NB4 (cell line): ENCODE measurements around the gene SH3BGRL3.
"Not testable (repeated sequence)": the region's sequence is repeated elsewhere in the genome, so short reads cannot be mapped to it uniquely, and the experiment has no call there.

Experiments
- DNase-seq: peaks from one replicate; pipeline ENCODE4 v3.0.0; 2010; ENCODE audit warnings: low read depth
- H3K4me3 ChIP-seq: one replicate; pipeline ENCODE4 v1.5.1; 2011; ENCODE audit warnings: mild to moderate bottlenecking, low read depth, low read length, moderate library complexity
- CTCF ChIP-seq: IDR thresholded peaks from one replicate; pipeline ENCODE4 v1.5.1; 2012; ENCODE audit warnings: low read depth, low read length
- MYC ChIP-seq: IDR thresholded peaks from 2 replicates; pipeline ENCODE4 v1.6.1; 2011; ENCODE audit warnings: low read depth, low read length
- POLR2A ChIP-seq: IDR thresholded peaks from 2 replicates; pipeline ENCODE4 v1.6.1; 2011; ENCODE audit warnings: mild to moderate bottlenecking; ENCODE audit not compliant: insufficient read length; ENCODE audit errors: extremely low read depth
- TF ChIP-seq, protein P1 (sequence below): IDR thresholded peaks from 2 replicates; pipeline ENCODE4 v1.6.1; 2011; ENCODE audit warnings: low read depth, low read length

Gene SH3BGRL3

DNA sequence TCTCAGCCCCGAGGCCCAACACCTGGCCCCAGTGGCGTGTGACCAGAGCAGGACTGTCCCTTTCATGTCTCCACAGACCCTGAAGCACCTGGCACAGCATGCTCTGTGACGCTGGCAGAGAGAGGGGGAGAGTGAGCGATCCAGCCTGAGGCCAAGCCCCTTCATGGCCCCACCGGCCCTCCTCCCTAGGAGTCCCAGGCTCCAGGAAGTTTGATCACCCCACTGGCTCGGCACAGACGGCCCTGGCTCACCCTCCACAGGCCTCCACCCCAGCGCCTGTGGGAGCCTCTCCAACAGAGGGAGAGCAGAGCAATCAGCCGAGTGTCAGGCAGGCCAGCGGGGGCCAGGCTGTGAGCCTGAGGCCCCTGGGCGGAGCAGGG, 11.0 kb downstream of the SH3BGRL3 start:
- DNase-seq = no peak
- TF ChIP-seq, protein P1, sequence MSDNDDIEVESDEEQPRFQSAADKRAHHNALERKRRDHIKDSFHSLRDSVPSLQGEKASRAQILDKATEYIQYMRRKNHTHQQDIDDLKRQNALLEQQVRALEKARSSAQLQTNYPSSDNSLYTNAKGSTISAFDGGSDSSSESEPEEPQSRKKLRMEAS = no peak
- TF ChIP-seq MYC (no peak), POLR2A (no peak), CTCF (no peak)
- H3K4me3 ChIP-seq = no peak overlapping the region

DNA sequence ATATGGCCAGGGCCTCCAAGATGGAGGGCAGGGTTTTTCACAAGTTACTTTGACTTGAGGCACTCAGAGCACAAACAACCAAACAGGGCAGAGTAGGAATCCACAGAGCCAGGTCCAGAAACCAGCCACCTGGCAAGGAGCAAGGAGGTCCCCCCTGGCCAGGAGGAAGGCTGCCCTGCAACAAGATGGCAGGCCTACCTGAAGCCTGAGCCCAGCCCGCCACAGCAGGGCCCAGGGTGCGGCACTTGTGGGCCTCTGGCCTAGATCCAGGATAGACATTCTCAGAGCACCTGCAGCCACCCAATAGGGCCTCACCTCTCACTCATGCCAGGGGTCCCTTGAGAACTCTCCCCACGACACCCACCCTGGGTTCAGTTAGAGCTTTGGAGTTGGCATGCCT, 11.5 kb downstream of the SH3BGRL3 start:
- TF ChIP-seq CTCF (no peak), POLR2A (no peak), MYC (no peak)
- TF ChIP-seq, protein P1 = no peak
- DNase-seq = no peak
- H3K4me3 ChIP-seq = no peak overlapping the region

DNA sequence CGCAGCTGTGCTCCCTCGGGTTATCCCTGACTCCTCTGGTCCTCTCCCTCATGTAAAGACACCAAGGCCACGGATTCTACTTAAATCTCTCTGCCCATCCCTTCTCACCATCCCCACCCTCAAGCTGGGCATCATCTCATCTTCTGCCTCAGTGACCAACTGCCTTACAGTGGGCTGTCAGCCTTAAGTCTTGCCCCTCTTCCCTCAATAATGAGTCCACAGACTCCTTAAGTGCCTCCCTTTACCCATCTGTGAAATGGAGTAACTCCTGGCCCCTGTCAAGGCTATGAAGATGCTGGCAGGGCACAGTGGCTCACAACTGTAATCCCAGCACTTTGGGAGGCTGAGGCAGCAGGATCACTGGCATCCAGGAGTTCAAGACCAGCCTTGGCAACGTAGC, 12.1 kb downstream of the SH3BGRL3 start:
- TF ChIP-seq, protein P1 = no peak
- TF ChIP-seq CTCF (no peak), MYC (no peak), POLR2A (no peak)
- H3K4me3 ChIP-seq = no peak overlapping the region
- no peak for DNase-seq

DNA sequence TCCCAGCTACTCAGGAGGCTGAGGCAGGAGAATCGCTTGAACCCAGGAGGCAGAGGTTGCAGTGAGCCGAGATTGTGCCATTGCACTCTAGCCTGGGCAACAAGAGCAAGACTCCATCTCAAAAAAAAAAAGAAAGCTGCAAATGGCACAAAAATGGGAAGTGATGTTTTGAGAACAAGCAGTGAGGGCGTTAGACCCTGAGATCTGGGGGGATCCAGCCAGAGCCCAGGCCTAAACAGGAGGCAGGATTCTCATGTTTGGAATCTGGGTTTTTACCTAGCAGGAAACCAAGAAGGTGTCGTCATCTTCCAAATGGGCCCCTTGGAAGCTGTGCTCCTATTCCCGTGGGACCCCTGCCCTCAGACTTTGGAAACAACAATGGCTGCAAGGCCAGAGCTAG, 12.8 kb downstream of the SH3BGRL3 start:
- DNase-seq = peak; percentile 28
- H3K4me3 ChIP-seq = not testable (repeated sequence)

DNA sequence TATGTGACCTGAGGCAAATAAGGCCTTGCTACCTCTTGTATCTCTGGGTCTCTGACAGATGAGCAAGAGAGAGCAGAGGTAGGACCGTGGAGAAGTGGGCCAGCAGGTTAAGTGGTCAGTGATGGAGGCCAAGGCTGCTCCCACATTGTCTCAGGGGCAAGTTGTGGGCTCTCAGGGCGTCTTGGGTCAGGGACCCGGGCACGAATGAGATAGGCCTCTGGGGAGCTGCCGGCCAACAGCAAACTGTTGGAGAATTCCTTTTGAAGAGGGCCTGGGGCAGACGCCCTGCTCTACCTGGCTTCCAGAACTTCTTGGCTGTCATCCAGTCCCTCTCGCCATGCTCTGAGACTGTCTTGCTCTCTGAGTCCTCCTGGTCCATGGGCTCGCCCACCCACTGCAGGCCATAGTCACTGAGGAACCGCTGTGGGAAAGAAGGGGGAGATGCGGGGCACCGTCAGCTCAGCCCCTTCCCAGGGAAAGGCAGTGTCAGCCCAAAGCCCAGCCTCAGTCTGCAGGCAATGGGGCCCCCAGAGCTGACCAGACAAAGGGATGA, 14.1 kb downstream of the SH3BGRL3 start:
- no peak for DNase-seq
- H3K4me3 ChIP-seq = no peak overlapping the region
- TF ChIP-seq POLR2A (no peak), CTCF (no peak), MYC (no peak)
- TF ChIP-seq, protein P1 = no peak

DNA sequence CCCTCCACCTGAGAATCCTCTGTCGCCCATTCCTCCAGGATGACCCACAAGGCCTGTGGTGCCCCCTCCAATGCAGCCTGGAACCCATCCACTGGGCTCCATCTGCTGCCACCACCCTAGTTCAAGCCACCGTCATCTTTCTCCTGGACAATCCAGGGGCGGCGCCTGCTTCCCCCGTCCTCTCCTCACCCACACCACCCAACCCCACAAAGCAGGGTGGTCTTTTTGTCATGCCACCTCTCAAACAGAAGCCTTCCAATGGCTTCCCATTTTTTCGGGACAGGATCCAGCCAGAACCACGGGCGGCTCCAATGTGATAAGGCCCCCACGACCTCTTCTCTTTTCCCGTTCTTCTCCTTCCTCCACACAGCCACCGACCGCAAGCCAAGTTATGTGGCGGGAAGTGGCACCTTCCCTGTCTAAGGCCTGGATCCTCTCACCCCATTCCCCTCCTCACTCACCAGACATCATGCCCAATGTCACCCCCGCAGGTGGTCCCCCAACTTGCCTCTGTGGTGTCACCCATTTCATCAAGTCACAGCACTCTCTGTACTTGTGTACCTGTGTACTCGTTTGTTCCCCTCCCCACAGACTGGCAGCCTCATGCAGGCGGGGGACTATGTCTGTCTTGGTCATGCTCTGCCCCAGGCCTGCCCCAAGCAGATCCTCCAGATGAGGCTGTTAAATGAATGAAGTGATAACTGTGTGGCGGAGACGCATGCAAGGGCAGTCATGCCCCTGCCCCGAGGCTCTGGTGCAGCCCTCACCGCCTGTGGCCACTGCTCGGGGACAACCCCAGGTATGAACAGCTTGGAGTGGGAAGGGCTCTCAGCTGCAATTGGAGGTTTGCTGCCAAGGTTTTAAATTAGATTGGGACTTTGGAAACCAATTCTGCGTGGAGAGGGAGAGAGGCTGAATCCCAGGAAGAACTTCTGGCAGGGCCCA, 15.6 kb downstream of the SH3BGRL3 start:
- TF ChIP-seq, protein P1 = no peak
- no peak for TF ChIP-seq POLR2A
- H3K4me3 ChIP-seq = no peak overlapping the region
- no peak for DNase-seq
